Measurements from ENCODE around the gene PTPRD. TPM values are rescaled to one million over a fixed set of nuclear protein-coding genes. Genes with fewer than 3 reads are reported as not detected.
A peak's percentile ranks its signal among the peaks of the same experiment; 100 is the strongest.

PTPRD gene
- under 1 TPM in 1 of 2 experiments, not detected in 1; 0.10 TPM for total RNA-seq

- peak within 1 kb of the TSS; percentile 12 for H3K4me3 Mint-ChIP-seq
- peaks cover 2% of the 10 kb centered on the region for H3K36me3 Mint-ChIP-seq
- ChIA-PET POLR2A (no interaction called here), CTCF (no interaction called here)
- H3K27me3 Mint-ChIP-seq = peaks cover 18% of the 10 kb centered on the region
- H3K27ac Mint-ChIP-seq = no peak within 1 kb of the TSS
- DNase-seq = peak; percentile 27
- peaks cover 3% of the 10 kb centered on the region for H3K9me3 Mint-ChIP-seq
- intact Hi-C loops (cut with micrococcal nuclease) = no loop called here
- peaks cover 2% of the 10 kb centered on the region for H3K4me1 Mint-ChIP-seq (ENCODE audit: low read depth)
Observed at GRCh38 chr9:10612641-10613398, at the start of gene PTPRD. TSS of gene PTPRD (minus strand) at chr9:10613002.

GRCh38 chr9:10661994-10662393, 49.2 kb upstream of the PTPRD start:
- DNase-seq = no peak
- Mint-ChIP-seq H3K27me3 (no peaks in the 10 kb centered on the region), H3K9me3 (peaks cover 10% of the 10 kb centered on the region), H3K36me3 (peaks cover 2% of the 10 kb centered on the region), H3K27ac (no peak overlapping the region), H3K4me3 (no peak overlapping the region), H3K4me1 (ENCODE audit: low read depth) (no peaks in the 10 kb centered on the region)
- CTCF ChIA-PET = no interaction called here
- intact Hi-C loops (cut with micrococcal nuclease) = no loop called here
- POLR2A ChIA-PET = no interaction called here

GRCh38 chr9:10661376-10661775, 48.6 kb upstream of the PTPRD start:
- H3K27me3 Mint-ChIP-seq = no peaks in the 10 kb centered on the region
- no peak overlapping the region for H3K27ac Mint-ChIP-seq
- H3K9me3 Mint-ChIP-seq = peaks cover 10% of the 10 kb centered on the region
- no peak overlapping the region for H3K4me3 Mint-ChIP-seq
- ChIA-PET POLR2A (no interaction called here), CTCF (no interaction called here)
- DNase-seq = no peak
- peaks cover 2% of the 10 kb centered on the region for H3K36me3 Mint-ChIP-seq
- intact Hi-C loops (cut with micrococcal nuclease) = no loop called here
- H3K4me1 Mint-ChIP-seq (ENCODE audit: low read depth) = no peaks in the 10 kb centered on the region

GRCh38 chr9:10651012-10651411, 38.2 kb upstream of the PTPRD start:
- H3K4me3 Mint-ChIP-seq = no peak overlapping the region
- POLR2A ChIA-PET = no interaction called here
- no peak for DNase-seq
- peaks cover 29% of the 10 kb centered on the region for H3K9me3 Mint-ChIP-seq
- no peaks in the 10 kb centered on the region for H3K4me1 Mint-ChIP-seq (ENCODE audit: low read depth)
- no peaks in the 10 kb centered on the region for H3K27me3 Mint-ChIP-seq
- CTCF ChIA-PET = no interaction called here
- no peaks in the 10 kb centered on the region for H3K36me3 Mint-ChIP-seq
- intact Hi-C loops (cut with micrococcal nuclease) = no loop called here
- H3K27ac Mint-ChIP-seq = no peak overlapping the region

GRCh38 chr9:10649076-10649475, 36.3 kb upstream of the PTPRD start:
- no peaks in the 10 kb centered on the region for H3K4me1 Mint-ChIP-seq (ENCODE audit: low read depth)
- intact Hi-C loops (cut with micrococcal nuclease) = no loop called here
- H3K27me3 Mint-ChIP-seq = no peaks in the 10 kb centered on the region
- ChIA-PET POLR2A (no interaction called here), CTCF (no interaction called here)
- H3K9me3 Mint-ChIP-seq = peaks cover 25% of the 10 kb centered on the region
- no peak for DNase-seq
- H3K36me3 Mint-ChIP-seq = no peaks in the 10 kb centered on the region
- no peak overlapping the region for H3K27ac Mint-ChIP-seq
- no peak overlapping the region for H3K4me3 Mint-ChIP-seq

- Mint-ChIP-seq H3K4me1 (ENCODE audit: low read depth) (no peaks in the 10 kb centered on the region), H3K4me3 (no peak overlapping the region), H3K27me3 (no peaks in the 10 kb centered on the region), H3K36me3 (no peaks in the 10 kb centered on the region), H3K27ac (no peak overlapping the region), H3K9me3 (peaks cover 12% of the 10 kb centered on the region)
- intact Hi-C loops (cut with micrococcal nuclease) = loop anchor here (10.0 kb wide), 1 partner anchor 89 kb away; no protein-coding TSS in a partner anchor
- ChIA-PET CTCF (no interaction called here), POLR2A (no interaction called here)
- no peak for DNase-seq
Observed at GRCh38 chr9:10633785-10634184, 21.0 kb upstream of the PTPRD start.

- Mint-ChIP-seq H3K4me3 (no peak overlapping the region), H3K27ac (no peak overlapping the region), H3K4me1 (ENCODE audit: low read depth) (peaks cover 2% of the 10 kb centered on the region), H3K36me3 (peaks cover 2% of the 10 kb centered on the region), H3K9me3 (peaks cover 3% of the 10 kb centered on the region), H3K27me3 (peaks cover 18% of the 10 kb centered on the region)
- DNase-seq = no peak
- CTCF ChIA-PET = no interaction called here
- POLR2A ChIA-PET = no interaction called here
- intact Hi-C loops (cut with micrococcal nuclease) = no loop called here
Observed at GRCh38 chr9:10614196-10614800, 1.5 kb upstream of the PTPRD start.

- intact Hi-C loops (cut with micrococcal nuclease) = no loop called here
- H3K27me3 Mint-ChIP-seq = peaks cover 18% of the 10 kb centered on the region
- H3K36me3 Mint-ChIP-seq = peaks cover 2% of the 10 kb centered on the region
- peaks cover 2% of the 10 kb centered on the region for H3K4me1 Mint-ChIP-seq (ENCODE audit: low read depth)
- H3K9me3 Mint-ChIP-seq = peaks cover 3% of the 10 kb centered on the region
- ChIA-PET POLR2A (no interaction called here), CTCF (no interaction called here)
- H3K27ac Mint-ChIP-seq = no peak overlapping the region
- H3K4me3 Mint-ChIP-seq = no peak overlapping the region
- DNase-seq = no peak
Observed at GRCh38 chr9:10613419-10613818, 617 bp upstream of the PTPRD start.

- POLR2A ChIA-PET = no interaction called here
- DNase-seq = no peak
- Mint-ChIP-seq H3K4me1 (ENCODE audit: low read depth) (no peaks in the 10 kb centered on the region), H3K36me3 (no peaks in the 10 kb centered on the region), H3K27me3 (no peaks in the 10 kb centered on the region), H3K27ac (no peak overlapping the region), H3K4me3 (no peak overlapping the region), H3K9me3 (peaks cover 9% of the 10 kb centered on the region)
- CTCF ChIA-PET = no interaction called here
- intact Hi-C loops (cut with micrococcal nuclease) = no loop called here
Observed at GRCh38 chr9:10605388-10605787, 7.4 kb downstream of the PTPRD start.

- ChIA-PET POLR2A (no interaction called here), CTCF (no interaction called here)
- H3K36me3 Mint-ChIP-seq = no peaks in the 10 kb centered on the region
- no peak for DNase-seq
- H3K4me1 Mint-ChIP-seq (ENCODE audit: low read depth) = no peaks in the 10 kb centered on the region
- H3K27me3 Mint-ChIP-seq = no peaks in the 10 kb centered on the region
- intact Hi-C loops (cut with micrococcal nuclease) = no loop called here
- H3K9me3 Mint-ChIP-seq = peaks cover 11% of the 10 kb centered on the region
- H3K4me3 Mint-ChIP-seq = no peak overlapping the region
- H3K27ac Mint-ChIP-seq = no peak overlapping the region
Observed at GRCh38 chr9:10604927-10605326, 7.9 kb downstream of the PTPRD start.

GRCh38 chr9:10597801-10598200, 15.0 kb downstream of the PTPRD start:
- POLR2A ChIA-PET = no interaction called here
- Mint-ChIP-seq H3K4me3 (no peak overlapping the region), H3K9me3 (peaks cover 10% of the 10 kb centered on the region), H3K27me3 (no peaks in the 10 kb centered on the region), H3K4me1 (ENCODE audit: low read depth) (no peaks in the 10 kb centered on the region), H3K27ac (no peak overlapping the region), H3K36me3 (no peaks in the 10 kb centered on the region)
- intact Hi-C loops (cut with micrococcal nuclease) = no loop called here
- CTCF ChIA-PET = no interaction called here
- no peak for DNase-seq

- Mint-ChIP-seq H3K9me3 (peaks cover 14% of the 10 kb centered on the region), H3K4me1 (ENCODE audit: low read depth) (no peaks in the 10 kb centered on the region), H3K27me3 (no peaks in the 10 kb centered on the region), H3K36me3 (no peaks in the 10 kb centered on the region), H3K27ac (no peak overlapping the region), H3K4me3 (no peak overlapping the region)
- DNase-seq = no peak
- POLR2A ChIA-PET = no interaction called here
- intact Hi-C loops (cut with micrococcal nuclease) = no loop called here
- CTCF ChIA-PET = interaction anchor here (1.0 kb wide), 1 partner anchor 12 kb away, joined by 3 read pairs; no protein-coding TSS in a partner anchor
Observed at GRCh38 chr9:10594482-10594881, 18.3 kb downstream of the PTPRD start.

GRCh38 chr9:10586407-10586806, 26.4 kb downstream of the PTPRD start:
- H3K27ac Mint-ChIP-seq = no peak overlapping the region
- CTCF ChIA-PET = no interaction called here
- peaks cover 34% of the 10 kb centered on the region for H3K9me3 Mint-ChIP-seq
- intact Hi-C loops (cut with micrococcal nuclease) = no loop called here
- H3K36me3 Mint-ChIP-seq = no peaks in the 10 kb centered on the region
- H3K4me3 Mint-ChIP-seq = no peak overlapping the region
- no peaks in the 10 kb centered on the region for H3K4me1 Mint-ChIP-seq (ENCODE audit: low read depth)
- no peaks in the 10 kb centered on the region for H3K27me3 Mint-ChIP-seq
- DNase-seq = no peak
- POLR2A ChIA-PET = no interaction called here
